ENCODE data around the gene BNIP2.

The BNIP2 gene

DNA sequence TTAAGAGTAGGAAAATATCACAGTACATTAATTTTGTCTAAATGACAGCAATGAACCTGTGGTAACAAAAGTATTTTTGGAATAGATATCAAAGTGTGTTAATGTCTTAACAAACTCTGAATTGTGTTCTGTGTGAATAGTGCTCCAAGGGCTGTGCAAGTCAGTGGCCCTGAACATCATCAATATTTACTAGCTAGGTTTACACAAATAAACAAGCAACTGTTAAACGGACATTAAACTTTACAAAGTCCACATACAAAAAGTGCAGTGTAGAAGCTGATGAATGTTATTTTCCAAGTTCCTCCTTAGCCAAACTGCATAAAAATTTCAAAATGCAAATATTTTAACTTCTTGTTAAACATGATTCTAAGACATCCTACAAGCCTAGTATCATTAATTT lies 29.8 kb downstream of the BNIP2 start:
- Histone ChIP-seq H3K79me2 (ENCODE audit: control insufficient read depth, insufficient read depth, low read length, poor library complexity) (peaks cover 6% of the 10 kb centered on the region), H3K23ac (ENCODE audit: low read length) (no peak overlapping the region), H2AK5ac (ENCODE audit: low read length) (no peak overlapping the region), H3K14ac (ENCODE audit: low read length) (no peak overlapping the region), H3K27ac (ENCODE audit: low read depth, low read length) (no peak overlapping the region), H3K36me3 (ENCODE audit: control insufficient read depth in 1 of 2, insufficient read depth in 2 of 2, low read length in 2 of 2) (peaks cover 4 to 9% of the 10 kb centered on the region in 2 experiments), H3K4me1 (ENCODE audit: control insufficient read depth in 1 of 2, insufficient read depth in 2 of 2, low read length in 2 of 2) (peaks cover 0 to 6% of the 10 kb centered on the region in 2 experiments), H2BK5ac (ENCODE audit: low read depth, low read length, poor library complexity) (no peak overlapping the region), H4K8ac (ENCODE audit: low read depth, low read length) (no peak overlapping the region), H3K4ac (ENCODE audit: low read depth, low read length) (no peak overlapping the region), H3K4me2 (ENCODE audit: low read length) (no peak overlapping the region), H4K12ac (ENCODE audit: low read depth, low read length) (no peak overlapping the region), H3K9ac (ENCODE audit: low read length) (no peak overlapping the region), H4K91ac (ENCODE audit: low read depth, low read length) (no peak overlapping the region), H3K4me3 (ENCODE audit: low read depth, low read length) (no peak overlapping the region), H2AFZ (ENCODE audit: insufficient read depth, low read length, poor library complexity) (no peak overlapping the region), H3K27me3 (ENCODE audit: insufficient read depth, low read length) (no peaks in the 10 kb centered on the region), H2BK12ac (ENCODE audit: low read length) (no peak overlapping the region), H3K79me1 (ENCODE audit: low read length) (peaks cover 4% of the 10 kb centered on the region), H2BK120ac (ENCODE audit: insufficient read depth, low read length, poor library complexity) (no peak overlapping the region), H3K9me3 (ENCODE audit: insufficient read depth, low read depth, low read length) (peaks cover 3% of the 10 kb centered on the region), H3K18ac (ENCODE audit: low read length) (no peak overlapping the region)
- no peak for DNase-seq
- no CpG with 5 or more reads among the region's 1 CpG for WGBS (ENCODE audit: extremely low coverage, insufficient coverage, insufficient read length)

DNA sequence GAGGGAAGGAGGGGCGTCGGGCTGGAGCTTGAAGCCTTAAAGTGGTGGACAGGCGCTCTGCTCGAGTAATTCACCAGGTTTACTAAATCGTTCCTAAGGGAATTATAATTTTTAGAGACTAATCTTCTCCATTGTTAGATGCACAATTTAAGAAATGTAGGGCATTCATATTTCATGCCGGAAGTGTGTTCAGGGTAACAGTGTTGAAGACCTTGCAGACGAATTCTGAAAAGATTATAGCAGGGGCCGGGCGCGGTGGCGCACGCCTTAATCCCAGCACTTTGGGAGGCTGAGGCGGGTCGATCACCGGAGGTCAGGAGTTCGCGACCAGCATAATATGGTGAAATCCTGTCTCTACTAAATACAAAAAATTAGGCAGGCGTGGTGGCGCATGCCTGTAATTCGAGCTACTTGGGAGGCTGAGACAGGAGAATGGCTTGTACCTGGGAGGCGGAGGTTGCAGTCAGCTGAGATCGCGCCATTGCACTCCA lies 31.4 kb downstream of the BNIP2 start:
- Histone ChIP-seq H4K91ac (ENCODE audit: low read depth, low read length) (no peak overlapping the region), H2AFZ (ENCODE audit: insufficient read depth, low read length, poor library complexity) (no peak overlapping the region), H3K18ac (ENCODE audit: low read length) (no peak overlapping the region), H2AK5ac (ENCODE audit: low read length) (no peak overlapping the region), H2BK5ac (ENCODE audit: low read depth, low read length, poor library complexity) (no peak overlapping the region), H3K9ac (ENCODE audit: low read length) (no peak overlapping the region), H3K4me3 (ENCODE audit: low read depth, low read length) (no peak overlapping the region), H2BK12ac (ENCODE audit: low read length) (no peak overlapping the region), H3K79me1 (ENCODE audit: low read length) (peaks cover 4% of the 10 kb centered on the region), H3K23ac (ENCODE audit: low read length) (no peak overlapping the region), H3K14ac (ENCODE audit: low read length) (no peak overlapping the region), H3K4me1 (ENCODE audit: control insufficient read depth in 1 of 2, insufficient read depth in 2 of 2, low read length in 2 of 2) (peaks cover 2 to 9% of the 10 kb centered on the region in 2 experiments), H3K27ac (ENCODE audit: low read depth, low read length) (no peak overlapping the region), H3K36me3 (ENCODE audit: control insufficient read depth in 1 of 2, insufficient read depth in 2 of 2, low read length in 2 of 2) (peaks cover 6 to 8% of the 10 kb centered on the region in 2 experiments), H3K79me2 (ENCODE audit: control insufficient read depth, insufficient read depth, low read length, poor library complexity) (peaks cover 6% of the 10 kb centered on the region), H4K8ac (ENCODE audit: low read depth, low read length) (no peak overlapping the region), H4K12ac (ENCODE audit: low read depth, low read length) (no peak overlapping the region), H3K4ac (ENCODE audit: low read depth, low read length) (no peak overlapping the region), H3K4me2 (ENCODE audit: low read length) (peak overlapping the region; percentile 42), H2BK120ac (ENCODE audit: insufficient read depth, low read length, poor library complexity) (no peak overlapping the region), H3K9me3 (ENCODE audit: insufficient read depth, low read depth, low read length) (peaks cover 5% of the 10 kb centered on the region), H3K27me3 (ENCODE audit: insufficient read depth, low read length) (no peaks in the 10 kb centered on the region)
- peak; percentile 83 to 84 for DNase-seq
- no CpG with 5 or more reads among the region's 23 CpGs for WGBS (ENCODE audit: extremely low coverage, insufficient coverage, insufficient read length)

DNA sequence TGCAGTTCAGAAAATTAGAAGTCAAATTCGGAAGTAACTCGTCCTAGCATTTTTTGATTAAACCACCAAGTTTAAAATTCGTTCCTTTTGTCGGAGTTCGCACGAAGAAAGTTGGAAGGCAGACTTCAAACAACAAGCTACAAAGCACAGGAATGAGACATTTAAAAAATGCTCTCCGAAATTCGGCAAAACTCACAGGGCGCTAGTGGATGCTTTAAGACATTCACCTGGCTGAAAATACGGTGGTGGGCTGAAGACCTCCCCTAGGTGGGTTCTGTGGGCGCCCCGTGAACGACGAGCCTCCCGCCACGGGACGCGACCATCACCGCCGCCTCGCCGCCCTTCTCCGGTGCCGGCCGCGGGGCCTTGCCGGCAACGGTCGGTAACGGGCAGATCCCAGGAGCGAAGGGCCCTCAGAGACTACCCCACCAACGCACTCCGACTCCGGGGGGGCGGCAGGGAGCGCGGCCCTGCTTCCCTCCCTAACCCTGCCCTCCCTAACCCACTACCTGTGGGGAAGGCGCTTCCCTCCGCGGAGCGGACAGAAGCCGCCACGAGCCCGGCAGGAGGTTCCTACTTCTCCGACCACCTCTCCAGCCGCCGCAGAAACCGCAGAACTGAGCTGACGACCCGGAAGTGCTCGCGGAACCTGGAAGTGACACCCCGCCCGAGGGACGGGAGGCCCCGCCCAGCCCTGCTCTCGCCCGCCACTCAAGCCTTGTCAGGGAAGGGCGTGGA lies 32.1 kb downstream of the BNIP2 start, which contains the start of gene GTF2A2:
Gene GTF2A2, minus strand, starts transcription at position 619 of the 738 bp plus-strand sequence. CDS start 5,238 bp downstream, outside the sequence.
- Histone ChIP-seq H3K27me3 (ENCODE audit: insufficient read depth, low read length) (no peaks in the 10 kb centered on the region), H3K79me1 (ENCODE audit: low read length) (peaks cover 4% of the 10 kb centered on the region), H3K27ac (ENCODE audit: low read depth, low read length) (peak within 1 kb of the TSS; percentile 73), H3K4me2 (ENCODE audit: low read length) (peak within 1 kb of the TSS; percentile 69), H3K18ac (ENCODE audit: low read length) (peak within 1 kb of the TSS; percentile 67), H3K14ac (ENCODE audit: low read length) (peak within 1 kb of the TSS; percentile 99), H2AK5ac (ENCODE audit: low read length) (peak within 1 kb of the TSS; percentile 31), H3K9ac (ENCODE audit: low read length) (peak within 1 kb of the TSS; percentile 94), H3K4me1 (ENCODE audit: control insufficient read depth in 1 of 2, insufficient read depth in 2 of 2, low read length in 2 of 2) (peaks cover 2 to 9% of the 10 kb centered on the region in 2 experiments), H3K9me3 (ENCODE audit: insufficient read depth, low read depth, low read length) (peaks cover 5% of the 10 kb centered on the region), H4K91ac (ENCODE audit: low read depth, low read length) (peak within 1 kb of the TSS; percentile 53), H2BK120ac (ENCODE audit: insufficient read depth, low read length, poor library complexity) (peak within 1 kb of the TSS; percentile 59), H3K4me3 (ENCODE audit: low read depth, low read length) (peak within 1 kb of the TSS; percentile 97), H4K12ac (ENCODE audit: low read depth, low read length) (peak within 1 kb of the TSS; percentile 34), H4K8ac (ENCODE audit: low read depth, low read length) (peak within 1 kb of the TSS; percentile 90), H3K4ac (ENCODE audit: low read depth, low read length) (peak within 1 kb of the TSS; percentile 86), H2AFZ (ENCODE audit: insufficient read depth, low read length, poor library complexity) (peak within 1 kb of the TSS; percentile 94), H2BK5ac (ENCODE audit: low read depth, low read length, poor library complexity) (peak within 1 kb of the TSS; percentile 80), H3K23ac (ENCODE audit: low read length) (no peak within 1 kb of the TSS), H3K36me3 (ENCODE audit: control insufficient read depth in 1 of 2, insufficient read depth in 2 of 2, low read length in 2 of 2) (peaks cover 6 to 8% of the 10 kb centered on the region in 2 experiments), H3K79me2 (ENCODE audit: control insufficient read depth, insufficient read depth, low read length, poor library complexity) (peaks cover 6% of the 10 kb centered on the region), H2BK12ac (ENCODE audit: low read length) (no peak within 1 kb of the TSS)
- no CpG with 5 or more reads among the region's 59 CpGs for WGBS (ENCODE audit: extremely low coverage, insufficient coverage, insufficient read length)
- peak; percentile 97 for DNase-seq

DNA sequence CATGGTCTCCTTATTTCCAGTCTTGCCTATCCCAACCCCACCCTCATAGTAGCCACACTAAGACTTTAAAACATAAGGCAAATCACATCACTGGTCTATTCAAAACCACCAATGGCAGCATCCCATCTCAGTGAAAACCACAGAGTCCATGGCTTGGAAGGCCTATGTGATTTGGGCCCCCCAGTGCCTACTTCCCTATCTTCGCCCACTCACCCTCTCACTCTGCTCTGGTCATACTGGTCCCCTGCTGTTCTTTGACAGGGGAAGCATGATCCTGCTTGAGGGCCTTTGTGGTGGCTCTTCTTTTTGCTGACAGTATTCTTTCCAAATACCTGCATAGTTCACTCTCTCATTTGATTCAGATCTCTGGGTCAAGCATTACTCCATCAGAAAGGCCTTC lies 35.1 kb downstream of the BNIP2 start:
- Histone ChIP-seq H4K91ac (ENCODE audit: low read depth, low read length) (no peak overlapping the region), H2AFZ (ENCODE audit: insufficient read depth, low read length, poor library complexity) (no peak overlapping the region), H3K79me2 (ENCODE audit: control insufficient read depth, insufficient read depth, low read length, poor library complexity) (peaks cover 6% of the 10 kb centered on the region), H3K14ac (ENCODE audit: low read length) (no peak overlapping the region), H3K18ac (ENCODE audit: low read length) (no peak overlapping the region), H3K23ac (ENCODE audit: low read length) (no peak overlapping the region), H2AK5ac (ENCODE audit: low read length) (no peak overlapping the region), H3K79me1 (ENCODE audit: low read length) (peaks cover 4% of the 10 kb centered on the region), H3K4me1 (ENCODE audit: control insufficient read depth in 1 of 2, insufficient read depth in 2 of 2, low read length in 2 of 2) (peaks cover 2 to 9% of the 10 kb centered on the region in 2 experiments), H3K27me3 (ENCODE audit: insufficient read depth, low read length) (no peaks in the 10 kb centered on the region), H4K12ac (ENCODE audit: low read depth, low read length) (no peak overlapping the region), H4K8ac (ENCODE audit: low read depth, low read length) (no peak overlapping the region), H3K36me3 (ENCODE audit: control insufficient read depth in 1 of 2, insufficient read depth in 2 of 2, low read length in 2 of 2) (peaks cover 4 to 11% of the 10 kb centered on the region in 2 experiments), H2BK12ac (ENCODE audit: low read length) (no peak overlapping the region), H3K9me3 (ENCODE audit: insufficient read depth, low read depth, low read length) (peaks cover 5% of the 10 kb centered on the region), H2BK120ac (ENCODE audit: insufficient read depth, low read length, poor library complexity) (no peak overlapping the region), H3K9ac (ENCODE audit: low read length) (no peak overlapping the region), H3K4ac (ENCODE audit: low read depth, low read length) (peak overlapping the region; percentile 42), H3K4me3 (ENCODE audit: low read depth, low read length) (no peak overlapping the region), H2BK5ac (ENCODE audit: low read depth, low read length, poor library complexity) (no peak overlapping the region), H3K4me2 (ENCODE audit: low read length) (no peak overlapping the region), H3K27ac (ENCODE audit: low read depth, low read length) (no peak overlapping the region)
- no CpG with 5 or more reads among the region's 1 CpG for WGBS (ENCODE audit: extremely low coverage, insufficient coverage, insufficient read length)
- DNase-seq, result no peak
